Bronchial epithelial cell (primary cell): ENCODE results near the gene CDH26. TPM values are rescaled to one million over a fixed set of nuclear protein-coding genes. Genes with fewer than 3 reads are reported as not detected.

Source experiments
- DNase-seq: peaks from one replicate; pipeline ENCODE4 v3.0.0-alpha.2; 2010; ENCODE audit warnings: low read depth
- FAIRE-seq: peaks from 2 replicates; lab custom pipeline; 2011; peaks lifted over from hg19 to GRCh38; lab: Jason Lieb, UNC
- H3K27me3 ChIP-seq: 2 replicates; pipeline ENCODE4 v1.5.1; 2011; ENCODE audit warnings: low read length; ENCODE audit not compliant: control insufficient read depth, insufficient read depth
- H3K36me3 ChIP-seq: 2 replicates; pipeline ENCODE4 v1.5.1; 2011; ENCODE audit warnings: low read length; ENCODE audit not compliant: control insufficient read depth, insufficient read depth
- H3K4me3 ChIP-seq: 2 replicates; pipeline ENCODE4 v1.5.1; 2011; ENCODE audit warnings: mild to moderate bottlenecking, low read depth, low read length, control low read depth
- total RNA-seq: library from RNA; depleted of rRNA; stranded (reverse); fragments of >200 nt; gene quantifications from 2 replicates; pipeline ENCODE4 v1.2.1, GENCODE V29; 2014
- TF ChIP-seq, protein P1 (sequence below): IDR thresholded peaks from 2 replicates; pipeline ENCODE4 v1.5.1; 2011; ENCODE audit warnings: mild to moderate bottlenecking, moderate library complexity, low read length, control low read depth, inconsistent platforms; ENCODE audit not compliant: insufficient read depth, severe bottlenecking

Gene CDH26
- total RNA-seq, 1 donor from 2014 or later, result 2.4 TPM

GRCh38 chr20:60009826-60010616 is 51.8 kb downstream of the CDH26 start:
- no peak for FAIRE-seq
- Histone ChIP-seq H3K4me3 (no peak overlapping the region), H3K27me3 (no peaks in the 10 kb centered on the region), H3K36me3 (no peaks in the 10 kb centered on the region)
- TF ChIP-seq, protein P1, sequence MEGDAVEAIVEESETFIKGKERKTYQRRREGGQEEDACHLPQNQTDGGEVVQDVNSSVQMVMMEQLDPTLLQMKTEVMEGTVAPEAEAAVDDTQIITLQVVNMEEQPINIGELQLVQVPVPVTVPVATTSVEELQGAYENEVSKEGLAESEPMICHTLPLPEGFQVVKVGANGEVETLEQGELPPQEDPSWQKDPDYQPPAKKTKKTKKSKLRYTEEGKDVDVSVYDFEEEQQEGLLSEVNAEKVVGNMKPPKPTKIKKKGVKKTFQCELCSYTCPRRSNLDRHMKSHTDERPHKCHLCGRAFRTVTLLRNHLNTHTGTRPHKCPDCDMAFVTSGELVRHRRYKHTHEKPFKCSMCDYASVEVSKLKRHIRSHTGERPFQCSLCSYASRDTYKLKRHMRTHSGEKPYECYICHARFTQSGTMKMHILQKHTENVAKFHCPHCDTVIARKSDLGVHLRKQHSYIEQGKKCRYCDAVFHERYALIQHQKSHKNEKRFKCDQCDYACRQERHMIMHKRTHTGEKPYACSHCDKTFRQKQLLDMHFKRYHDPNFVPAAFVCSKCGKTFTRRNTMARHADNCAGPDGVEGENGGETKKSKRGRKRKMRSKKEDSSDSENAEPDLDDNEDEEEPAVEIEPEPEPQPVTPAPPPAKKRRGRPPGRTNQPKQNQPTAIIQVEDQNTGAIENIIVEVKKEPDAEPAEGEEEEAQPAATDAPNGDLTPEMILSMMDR, result peak; percentile 34
- no peak for DNase-seq

- no peak for DNase-seq
- Histone ChIP-seq H3K4me3 (no peak overlapping the region), H3K27me3 (no peaks in the 10 kb centered on the region), H3K36me3 (no peaks in the 10 kb centered on the region)
- TF ChIP-seq, protein P1, result no peak
- FAIRE-seq, result peak; percentile 86
These were observed 52.7 kb downstream of the CDH26 start for GRCh38 chr20:60010689-60011458.

DNA sequence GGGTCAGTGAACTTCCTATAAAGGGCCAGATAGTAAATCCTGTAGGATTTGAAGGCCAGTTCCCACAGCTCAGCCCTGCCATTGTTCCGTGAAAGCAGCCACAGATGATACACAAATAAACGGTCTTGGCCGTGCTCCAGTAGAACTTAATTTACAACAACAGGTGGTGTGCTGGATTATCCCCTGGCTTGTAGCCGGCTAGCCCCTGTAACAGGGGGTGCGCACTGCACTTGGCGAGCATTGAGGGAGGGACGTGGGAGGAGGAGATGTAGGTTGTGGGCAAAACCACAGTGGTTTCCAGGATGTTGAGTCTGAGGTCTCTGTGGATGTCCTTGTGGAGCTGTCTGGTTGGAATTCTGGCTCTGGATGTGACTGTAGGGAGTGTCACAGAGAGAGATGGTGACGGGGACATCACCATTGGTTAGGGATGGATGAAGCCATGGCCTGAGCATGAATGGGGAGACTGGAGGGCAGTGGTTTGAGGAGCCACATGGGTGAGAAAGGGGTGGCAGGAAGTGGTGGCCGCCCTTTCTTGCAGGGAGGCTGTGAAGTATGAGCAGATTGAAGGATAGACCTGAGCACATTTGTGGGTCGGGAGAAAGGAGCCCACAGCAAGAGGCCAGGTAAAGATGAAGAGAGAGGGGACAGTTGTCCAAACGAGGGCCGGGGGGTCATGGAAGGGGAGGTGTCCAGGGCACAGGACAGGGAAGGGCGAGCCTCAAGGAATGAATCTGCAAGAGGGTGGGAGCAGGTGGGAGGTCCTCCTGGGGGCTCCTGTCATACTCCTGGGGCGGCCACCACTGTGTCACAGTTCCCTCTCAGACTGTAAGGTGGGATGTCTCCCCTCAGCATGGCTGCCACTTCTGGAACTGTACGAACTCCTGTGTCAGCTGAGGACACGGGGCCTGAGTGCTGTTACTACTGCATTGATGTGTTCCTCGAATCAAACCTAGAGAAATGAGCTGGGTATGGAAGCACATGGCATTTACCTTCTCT is 53.6 kb downstream of the CDH26 start:
- TF ChIP-seq, protein P1, result no peak
- no peak for DNase-seq
- H3K4me3 ChIP-seq, result no peak overlapping the region
- no peaks in the 10 kb centered on the region for H3K27me3 ChIP-seq
- H3K36me3 ChIP-seq, result no peaks in the 10 kb centered on the region
- peak; percentile 68 for FAIRE-seq

DNA sequence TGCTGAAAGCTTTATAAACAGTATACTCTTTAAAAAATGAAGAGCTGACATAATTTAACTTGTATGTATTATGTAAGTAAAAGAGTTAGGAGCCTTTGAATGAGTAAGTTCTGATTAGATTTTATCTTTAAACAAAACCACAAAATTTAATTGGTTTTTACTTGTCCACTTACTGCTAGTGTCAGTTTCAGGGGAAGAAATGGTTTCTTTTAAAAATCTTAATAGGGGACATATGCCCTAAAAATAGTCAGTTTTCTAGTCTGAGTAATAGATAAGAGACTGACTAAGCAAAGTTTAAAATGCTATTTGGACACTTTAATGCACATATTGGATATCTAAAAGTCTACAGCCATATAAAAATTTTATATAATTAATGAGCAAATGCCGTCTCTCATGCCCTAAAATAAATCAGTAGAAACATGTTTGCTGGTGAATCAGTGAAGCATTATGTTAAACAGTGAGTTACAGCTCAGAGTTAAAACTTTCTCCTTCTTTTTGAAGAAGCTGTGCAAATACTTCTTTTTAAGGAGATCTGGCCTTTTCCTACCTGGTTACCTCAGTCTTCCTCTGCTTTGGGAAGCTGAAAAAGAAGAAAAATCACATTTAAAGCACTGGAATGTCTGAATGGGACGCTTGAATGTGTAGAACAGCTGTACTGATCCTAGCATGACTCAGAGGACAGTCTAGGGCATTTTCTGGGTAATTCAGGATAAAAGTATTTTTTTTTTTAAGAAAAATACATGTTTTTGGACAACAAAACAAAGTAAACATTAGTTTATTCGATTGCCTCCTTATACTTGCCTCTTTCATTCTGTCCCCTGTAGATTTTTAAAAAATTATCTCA is 55.3 kb downstream of the CDH26 start:
- DNase-seq, result peak; percentile 51
- H3K4me3 ChIP-seq, result no peak overlapping the region
- no peaks in the 10 kb centered on the region for H3K36me3 ChIP-seq
- TF ChIP-seq, protein P1, result no peak
- FAIRE-seq, result no peak
- no peaks in the 10 kb centered on the region for H3K27me3 ChIP-seq

DNA sequence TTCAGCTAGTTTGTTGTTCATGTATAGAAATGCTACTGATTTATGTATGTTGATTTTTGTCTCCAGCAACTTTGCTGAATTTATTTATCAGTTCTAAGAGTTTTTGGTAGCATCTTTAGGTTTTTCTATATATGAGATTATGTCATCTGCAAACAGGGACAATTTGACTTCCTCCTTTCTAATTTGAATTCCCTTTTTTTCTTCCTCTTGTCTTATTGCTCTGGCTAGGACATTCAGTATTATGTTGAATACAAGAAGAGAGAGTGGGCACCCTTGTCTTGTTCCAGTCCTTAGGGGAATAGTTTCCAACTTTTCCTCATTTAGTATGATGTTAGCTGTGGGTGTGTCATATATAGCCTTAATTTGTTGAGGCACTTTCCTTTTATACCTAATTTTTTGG is 58.2 kb downstream of the CDH26 start:
- DNase-seq (no peak), FAIRE-seq (no peak)
- Histone ChIP-seq H3K4me3 (no peak overlapping the region), H3K27me3 (no peaks in the 10 kb centered on the region), H3K36me3 (no peaks in the 10 kb centered on the region)
- TF ChIP-seq, protein P1, result no peak
